Naive thymus-derived CD4-positive, alpha-beta T cell (primary cell): ENCODE data around the gene FSIP1. TPM values are rescaled to one million over a fixed set of nuclear protein-coding genes. Genes with fewer than 3 reads are reported as not detected.

Experiments
- ATAC-seq: fragments of 150-1000 bp; cut with Tn5 transposase; 2 replicates; pipeline ENCODE4 v1.10.0; 2021; ENCODE audit warnings: mild to moderate bottlenecking, moderate library complexity
- CTCF ChIA-PET: fragments of 350-600 bp; sonication (Branson Sonifier 250); formaldehyde crosslinking; loops from one replicate; lab custom pipeline; 2021; ENCODE audit warnings: antibody characterized with exemption; lab: Charles Lee
- POLR2A ChIA-PET: fragments of 350-600 bp; sonication (Branson Sonifier 250); formaldehyde crosslinking; loops from one replicate; lab custom pipeline; 2021; ENCODE audit warnings: antibody characterized with exemption, inconsistent platforms; lab: Charles Lee
- DNase-seq, 9 donors: peaks; one replicate each; pipeline versions ENCODE4 v3.0.0 to v3.0.0-alpha.2; 2020 to 2022; ENCODE audit warnings: mixed read lengths in 1 of 9
- H3K27ac ChIP-seq: one replicate; pipeline ENCODE4 v1.7.0; 2013; ENCODE audit warnings: mild to moderate bottlenecking, low read depth, low read length, moderate library complexity
- H3K27me3 ChIP-seq, 2 donors: one replicate each; pipeline ENCODE4 v1.7.0; 2013; ENCODE audit warnings: low read length in 2 of 2, mild to moderate bottlenecking in 2 of 2, moderate library complexity in 2 of 2; ENCODE audit not compliant: control insufficient read depth in 2 of 2, insufficient read depth in 2 of 2
- H3K36me3 ChIP-seq, 3 experiments: 1 replicate in 2 of 3; 2 replicates in 1 of 3; pipeline ENCODE4 v1.7.0; 2013; ENCODE audit warnings: low read length in 3 of 3, mild to moderate bottlenecking in 3 of 3, moderate library complexity in 1 of 3; ENCODE audit not compliant: insufficient read depth in 3 of 3, control insufficient read depth in 2 of 3
- H3K4me1 ChIP-seq, 2 donors: one replicate each; pipeline ENCODE4 v1.7.0; 2013; ENCODE audit warnings: low read length in 2 of 2, mild to moderate bottlenecking in 2 of 2, moderate library complexity in 1 of 2; ENCODE audit not compliant: control insufficient read depth in 2 of 2, insufficient read depth in 2 of 2
- H3K4me3 ChIP-seq: 2 replicates; pipeline ENCODE4 v1.7.0; 2013; ENCODE audit warnings: mild to moderate bottlenecking, low read length
- H3K9me3 ChIP-seq, 3 experiments: 1 replicate in 2 of 3; 2 replicates in 1 of 3; pipeline ENCODE4 v1.7.0; 2013; ENCODE audit warnings: low read length in 3 of 3; ENCODE audit not compliant: control insufficient read depth in 2 of 3
- H3K27ac Mint-ChIP-seq, 9 donors: one replicate each; pipeline ENCODE4 v1.8.0; 2020 to 2022; ENCODE audit warnings: mixed read lengths in 9 of 9, mild to moderate bottlenecking in 8 of 9, moderate library complexity in 5 of 9, inconsistent platforms in 2 of 9
- H3K27me3 Mint-ChIP-seq, 5 donors: one replicate each; pipeline ENCODE4 v1.8.0; 2021 to 2022; ENCODE audit warnings: mixed read lengths in 5 of 5, mild to moderate bottlenecking in 1 of 5
- H3K36me3 Mint-ChIP-seq, 5 donors: one replicate each; pipeline ENCODE4 v1.8.0; 2020 to 2022; ENCODE audit warnings: mixed read lengths in 5 of 5, mild to moderate bottlenecking in 3 of 5, inconsistent platforms in 1 of 5
- H3K4me1 Mint-ChIP-seq, 7 donors: one replicate each; pipeline ENCODE4 v1.8.0; 2020 to 2022; ENCODE audit warnings: mixed read lengths in 7 of 7, mild to moderate bottlenecking in 3 of 7, inconsistent platforms in 1 of 7
- H3K4me3 Mint-ChIP-seq, 10 donors: one replicate each; pipeline ENCODE4 v1.8.0; 2020 to 2022; ENCODE audit warnings: mild to moderate bottlenecking in 10 of 10, mixed read lengths in 10 of 10, moderate library complexity in 6 of 10, inconsistent platforms in 2 of 10
- H3K9me3 Mint-ChIP-seq, 11 donors: one replicate each; pipeline ENCODE4 v1.8.0; 2020 to 2022; ENCODE audit warnings: mixed read lengths in 11 of 11, mild to moderate bottlenecking in 4 of 11, inconsistent platforms in 1 of 11, moderate library complexity in 1 of 11
- intact Hi-C, 2 donors: fragments of 100-400 bp; cut with micrococcal nuclease; formaldehyde crosslinking; loops; one replicate each; pipeline ENCODE4 v1.15.1; 2023
- polyA plus RNA-seq, 2 donors: library from polyadenylated mRNA; unstranded; fragments of 300-500 nt; fragmentation: Illumina TruSeq; gene quantifications; one replicate each; pipeline ENCODE4 v1.2.3, GENCODE V29; 2021
- total RNA-seq, 6 experiments: library from RNA in 5 of 6; stranded (reverse) in 5 of 6; gene quantifications; 1 replicate in 5 of 6; 2 replicates in 1 of 6; pipeline ENCODE4 v1.2.3 and lab custom pipeline; 2021 to 2026

Gene FSIP1
- total and polyA plus RNA-seq, 7 experiments from 2014 or later = 0.14 to 0.51 (median 0.26) TPM; not detected in 1

- Histone ChIP-seq H3K36me3 (no peaks in the 10 kb centered on the region), H3K4me3 (no peak overlapping the region), H3K4me1 (peaks cover 0 to 5% of the 10 kb centered on the region in 2 donors), H3K27me3 (no peaks in the 10 kb centered on the region), H3K9me3 (no peaks in the 10 kb centered on the region), H3K27ac (no peak overlapping the region)
- no peaks in the 10 kb centered on the region for H3K36me3 Mint-ChIP-seq
- H3K4me1 Mint-ChIP-seq = peaks cover 0 to 24% (median 4%) of the 10 kb centered on the region in 7 donors
- ATAC-seq (no peak), DNase-seq (no peak)
- intact Hi-C loops = loop anchor here in 1 of 2 donors (10.0 kb wide), 1 partner anchor 1142 kb away; no protein-coding TSS in a partner anchor
- peaks cover 0 to under 1% (median 0%) of the 10 kb centered on the region in 11 donors for H3K9me3 Mint-ChIP-seq
- peaks cover 4 to 37% (median 27%) of the 10 kb centered on the region in 5 donors for H3K27me3 Mint-ChIP-seq
- ChIA-PET POLR2A (no interaction called here), CTCF (no interaction called here)
- H3K27ac Mint-ChIP-seq = no peak overlapping the region
- no peak overlapping the region for H3K4me3 Mint-ChIP-seq
Observed at GRCh38 chr15:39586387-39587095, 196.1 kb downstream of the FSIP1 start.

GRCh38 chr15:39585871-39586301, 196.8 kb downstream of the FSIP1 start:
- intact Hi-C loops = loop anchor here in 1 of 2 donors (10.0 kb wide), 1 partner anchor 1141 kb away; no protein-coding TSS in a partner anchor
- H3K27ac Mint-ChIP-seq = no peak overlapping the region

GRCh38 chr15:39585389-39585841, 197.2 kb downstream of the FSIP1 start:
- H3K4me1 Mint-ChIP-seq = peaks cover 0 to 30% (median 9%) of the 10 kb centered on the region in 7 donors
- ChIA-PET POLR2A (no interaction called here), CTCF (no interaction called here)
- Histone ChIP-seq H3K9me3 (no peaks in the 10 kb centered on the region), H3K27me3 (no peaks in the 10 kb centered on the region), H3K36me3 (no peaks in the 10 kb centered on the region), H3K27ac (no peak overlapping the region), H3K4me3 (no peak overlapping the region), H3K4me1 (peaks cover 0 to 5% of the 10 kb centered on the region in 2 donors)
- H3K9me3 Mint-ChIP-seq = peaks cover 0 to 2% (median 0%) of the 10 kb centered on the region in 11 donors
- DNase-seq (no peak), ATAC-seq (no peak)
- H3K27ac Mint-ChIP-seq = no peak overlapping the region
- intact Hi-C loops = loop anchor here in 1 of 2 donors (10.0 kb wide), 1 partner anchor 1141 kb away; no protein-coding TSS in a partner anchor
- H3K27me3 Mint-ChIP-seq = peaks cover 9 to 40% (median 27%) of the 10 kb centered on the region in 5 donors
- H3K4me3 Mint-ChIP-seq = no peak overlapping the region
- no peaks in the 10 kb centered on the region for H3K36me3 Mint-ChIP-seq

More at GRCh38 chr15:39585871-39586301, 196.8 kb downstream of the FSIP1 start:
- Histone ChIP-seq H3K4me3 (no peak overlapping the region), H3K36me3 (no peaks in the 10 kb centered on the region), H3K4me1 (peaks cover 0 to 5% of the 10 kb centered on the region in 2 donors), H3K9me3 (no peaks in the 10 kb centered on the region), H3K27ac (no peak overlapping the region), H3K27me3 (no peaks in the 10 kb centered on the region)
- ChIA-PET POLR2A (no interaction called here), CTCF (no interaction called here)
- Mint-ChIP-seq H3K4me3 (no peak overlapping the region), H3K27me3 (peaks cover 9 to 39% (median 28%) of the 10 kb centered on the region in 5 donors), H3K9me3 (peaks cover 0 to 2% (median 0%) of the 10 kb centered on the region in 11 donors), H3K4me1 (peaks cover 0 to 30% (median 9%) of the 10 kb centered on the region in 7 donors), H3K36me3 (no peaks in the 10 kb centered on the region)
- no peak for ATAC-seq
- no peak for DNase-seq

- H3K9me3 Mint-ChIP-seq = peaks cover 0 to 2% (median 0%) of the 10 kb centered on the region in 11 donors
- no peak for DNase-seq
- no peaks in the 10 kb centered on the region for H3K36me3 ChIP-seq
- CTCF ChIA-PET = no interaction called here
- intact Hi-C loops = loop anchor here (5.0 to 10.0 kb wide), 3 partner anchors 102 to 1140 kb away; no protein-coding TSS in a partner anchor
- no peak overlapping the region for H3K4me3 Mint-ChIP-seq
- ATAC-seq = no peak
- H3K4me3 ChIP-seq = no peak overlapping the region
- H3K36me3 Mint-ChIP-seq = no peaks in the 10 kb centered on the region
- peaks cover 0 to 32% (median 12%) of the 10 kb centered on the region in 7 donors for H3K4me1 Mint-ChIP-seq
- POLR2A ChIA-PET = no interaction called here
- peaks cover 11 to 43% (median 30%) of the 10 kb centered on the region in 5 donors for H3K27me3 Mint-ChIP-seq
- no peak overlapping the region for H3K27ac ChIP-seq
- no peak overlapping the region for H3K27ac Mint-ChIP-seq
- H3K27me3 ChIP-seq = no peaks in the 10 kb centered on the region
- no peaks in the 10 kb centered on the region for H3K9me3 ChIP-seq
- H3K4me1 ChIP-seq = peaks cover 0 to 8% of the 10 kb centered on the region in 2 donors
Observed at GRCh38 chr15:39584662-39585388, 197.8 kb downstream of the FSIP1 start.

- H3K4me3 Mint-ChIP-seq = no peak overlapping the region
- Histone ChIP-seq H3K9me3 (no peaks in the 10 kb centered on the region), H3K36me3 (no peaks in the 10 kb centered on the region), H3K27me3 (no peaks in the 10 kb centered on the region), H3K4me1 (peaks cover 0 to 11% of the 10 kb centered on the region in 2 donors), H3K4me3 (no peak overlapping the region), H3K27ac (no peak overlapping the region)
- DNase-seq (no peak), ATAC-seq (no peak)
- H3K27me3 Mint-ChIP-seq = peaks cover 15 to 49% (median 36%) of the 10 kb centered on the region in 5 donors
- CTCF ChIA-PET = no interaction called here
- H3K27ac Mint-ChIP-seq = no peak overlapping the region
- intact Hi-C loops = loop anchor here (5.0 to 10.0 kb wide), 3 partner anchors 103 to 1139 kb away; no protein-coding TSS in a partner anchor
- peaks cover 0 to 2% (median 0%) of the 10 kb centered on the region in 11 donors for H3K9me3 Mint-ChIP-seq
- H3K36me3 Mint-ChIP-seq = no peaks in the 10 kb centered on the region
- H3K4me1 Mint-ChIP-seq = peaks cover 0 to 38% (median 14%) of the 10 kb centered on the region in 7 donors
- POLR2A ChIA-PET = no interaction called here
Observed at GRCh38 chr15:39584266-39584659, 198.4 kb downstream of the FSIP1 start.

- H3K4me1 Mint-ChIP-seq = peaks cover 0 to 38% (median 14%) of the 10 kb centered on the region in 7 donors
- H3K27me3 Mint-ChIP-seq = peaks cover 20 to 52% (median 41%) of the 10 kb centered on the region in 5 donors
- Histone ChIP-seq H3K27ac (no peak overlapping the region), H3K36me3 (no peaks in the 10 kb centered on the region), H3K9me3 (no peaks in the 10 kb centered on the region), H3K27me3 (no peaks in the 10 kb centered on the region), H3K4me3 (no peak overlapping the region), H3K4me1 (peaks cover 0 to 11% of the 10 kb centered on the region in 2 donors)
- DNase-seq (no peak), ATAC-seq (no peak)
- no peaks in the 10 kb centered on the region for H3K36me3 Mint-ChIP-seq
- POLR2A ChIA-PET = no interaction called here
- H3K27ac Mint-ChIP-seq = no peak overlapping the region
- H3K4me3 Mint-ChIP-seq = no peak overlapping the region
- intact Hi-C loops = loop anchor here (1.0 to 10.0 kb wide), 6 partner anchors 39 to 1139 kb away; no protein-coding TSS in a partner anchor
- H3K9me3 Mint-ChIP-seq = peaks cover 0 to 2% (median 0%) of the 10 kb centered on the region in 11 donors
- CTCF ChIA-PET = no interaction called here
Observed at GRCh38 chr15:39583596-39584265, 198.9 kb downstream of the FSIP1 start.
